ENCODE measurements around the gene LMAN2.

LMAN2 gene

DNA sequence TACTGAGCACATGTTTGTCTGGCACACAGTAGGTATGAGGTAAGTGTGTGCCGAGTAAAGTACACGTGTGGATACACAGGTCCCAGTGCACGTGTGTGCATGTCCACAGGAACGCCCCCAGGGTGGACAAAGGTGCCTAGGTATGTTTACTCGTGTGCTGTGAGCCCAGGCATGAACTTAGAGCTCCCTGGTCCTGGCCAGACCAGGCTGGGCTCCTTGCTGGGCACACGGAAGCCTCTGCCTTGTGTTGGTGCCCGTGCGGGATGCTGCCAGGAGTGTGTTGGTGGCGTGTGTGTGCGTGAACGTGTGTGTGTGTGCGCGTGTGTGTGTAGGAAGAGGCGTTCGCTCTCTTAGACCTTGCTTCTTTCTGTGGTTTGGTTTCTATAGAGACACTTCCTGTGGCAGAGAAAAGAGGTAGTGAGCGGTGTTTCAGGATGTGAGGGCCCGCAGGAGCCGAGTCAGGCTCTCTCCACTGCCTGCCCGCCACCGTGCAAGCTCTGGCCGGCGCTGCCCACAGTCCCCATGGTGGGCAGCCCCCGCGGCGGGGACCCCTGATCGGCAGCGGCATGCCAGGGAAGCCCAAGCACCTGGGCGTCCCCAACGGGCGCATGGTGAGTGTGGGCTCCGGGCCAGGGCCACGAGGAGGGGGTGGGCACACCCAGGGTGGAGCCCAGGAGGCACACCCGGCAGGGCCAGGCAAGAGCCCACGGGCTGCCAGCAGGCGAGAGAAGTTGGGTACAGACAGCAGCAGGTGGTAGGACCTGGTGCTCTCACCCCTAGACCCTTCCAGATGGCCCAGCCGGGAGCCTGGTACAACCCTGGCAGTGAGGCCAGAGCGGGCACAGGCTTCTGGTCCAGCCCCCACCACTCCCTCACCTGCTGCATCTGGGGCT lies 6.2 kb upstream of the LMAN2 start, which contains the start of gene RGS14:
TSS of gene RGS14 (plus strand) at position 466 of the 893 bp plus-strand sequence. CDS start at position 567, 101 bp downstream.
- TF ChIP-seq, protein P1, sequence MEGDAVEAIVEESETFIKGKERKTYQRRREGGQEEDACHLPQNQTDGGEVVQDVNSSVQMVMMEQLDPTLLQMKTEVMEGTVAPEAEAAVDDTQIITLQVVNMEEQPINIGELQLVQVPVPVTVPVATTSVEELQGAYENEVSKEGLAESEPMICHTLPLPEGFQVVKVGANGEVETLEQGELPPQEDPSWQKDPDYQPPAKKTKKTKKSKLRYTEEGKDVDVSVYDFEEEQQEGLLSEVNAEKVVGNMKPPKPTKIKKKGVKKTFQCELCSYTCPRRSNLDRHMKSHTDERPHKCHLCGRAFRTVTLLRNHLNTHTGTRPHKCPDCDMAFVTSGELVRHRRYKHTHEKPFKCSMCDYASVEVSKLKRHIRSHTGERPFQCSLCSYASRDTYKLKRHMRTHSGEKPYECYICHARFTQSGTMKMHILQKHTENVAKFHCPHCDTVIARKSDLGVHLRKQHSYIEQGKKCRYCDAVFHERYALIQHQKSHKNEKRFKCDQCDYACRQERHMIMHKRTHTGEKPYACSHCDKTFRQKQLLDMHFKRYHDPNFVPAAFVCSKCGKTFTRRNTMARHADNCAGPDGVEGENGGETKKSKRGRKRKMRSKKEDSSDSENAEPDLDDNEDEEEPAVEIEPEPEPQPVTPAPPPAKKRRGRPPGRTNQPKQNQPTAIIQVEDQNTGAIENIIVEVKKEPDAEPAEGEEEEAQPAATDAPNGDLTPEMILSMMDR (IDR thresholded peaks at IDR 0.05; ENCODE audit: insufficient read depth, low read length, missing control alignments), result no peak
- H3K4me3 ChIP-seq (ENCODE audit: low read depth, low read length), result no peak within 1 kb of the TSS
- DNase-seq (ENCODE audit: low read depth, low spot score), result no peak
- POLR2A ChIA-PET, result no interaction called here
- CTCF ChIA-PET, result interaction anchor here (1.1 kb wide), 1 partner anchor 13 kb away, joined by 4 read pairs; no protein-coding TSS in a partner anchor

DNA sequence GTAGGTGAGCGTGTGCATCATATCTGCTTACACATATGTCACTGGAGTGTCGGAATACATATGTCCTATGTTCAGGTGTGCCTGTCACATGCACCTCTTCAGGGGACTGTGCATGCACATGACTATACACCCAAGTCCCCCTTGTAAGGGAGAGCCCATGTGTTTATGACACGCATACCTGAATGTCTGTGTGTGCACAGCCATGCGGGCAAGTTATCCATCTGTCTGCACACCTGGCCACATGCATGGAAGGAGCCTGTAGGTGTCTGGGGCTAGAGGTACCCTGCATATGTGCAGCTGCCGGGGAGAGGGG lies 5.6 kb upstream of the LMAN2 start:
- TF ChIP-seq, protein P1 (IDR thresholded peaks at IDR 0.05; ENCODE audit: insufficient read depth, low read length, missing control alignments), result no peak
- POLR2A ChIA-PET, result no interaction called here
- CTCF ChIA-PET, result no interaction called here
- H3K4me3 ChIP-seq (ENCODE audit: low read depth, low read length), result no peak overlapping the region
- DNase-seq (ENCODE audit: low read depth, low spot score), result no peak

DNA sequence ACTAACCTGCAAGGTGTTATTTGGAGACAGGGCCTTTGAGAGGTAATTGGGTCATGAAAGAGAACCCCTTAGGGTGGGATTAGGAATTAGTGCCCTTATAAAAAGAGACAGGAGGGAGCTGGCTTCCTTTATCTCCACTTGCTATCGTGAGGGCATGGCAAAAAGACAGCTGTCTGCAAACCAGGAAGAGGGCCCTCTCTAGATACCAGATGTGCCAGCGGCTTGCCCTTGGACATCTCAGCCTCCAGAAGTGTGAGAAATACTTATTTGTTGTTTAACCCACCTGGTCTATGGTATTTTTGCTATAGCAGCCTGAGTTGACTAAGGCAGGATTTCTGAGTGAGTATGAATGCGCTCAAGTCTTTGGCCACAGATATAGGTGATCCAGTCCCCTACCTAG lies 5.3 kb upstream of the LMAN2 start:
- DNase-seq (ENCODE audit: low read depth, low spot score), result no peak
- ChIA-PET POLR2A (no interaction called here), CTCF (interaction anchor here (0.9 to 6.9 kb wide), 3 partner anchors 13 to 245 kb away, joined by 3 to 58 read pairs (median 3); no protein-coding TSS in a partner anchor)
- TF ChIP-seq, protein P1 (IDR thresholded peaks at IDR 0.05; ENCODE audit: insufficient read depth, low read length, missing control alignments), result no peak
- no peak overlapping the region for H3K4me3 ChIP-seq (ENCODE audit: low read depth, low read length)

DNA sequence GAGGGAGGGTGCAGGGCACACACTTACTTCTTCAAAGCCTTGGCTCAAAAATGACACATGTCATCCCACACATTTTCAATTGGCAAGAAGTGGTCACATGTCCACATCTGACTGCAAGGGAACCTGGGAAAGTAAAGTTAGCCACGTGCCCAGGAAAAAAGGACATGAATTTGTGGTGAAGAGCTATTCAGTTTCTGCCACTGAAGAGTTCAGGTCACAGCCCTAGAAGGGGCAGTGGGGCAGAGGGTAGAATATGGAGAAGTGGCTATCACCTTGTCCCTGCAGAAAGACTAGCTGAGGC lies 4.3 kb upstream of the LMAN2 start:
- DNase-seq (ENCODE audit: low read depth, low spot score), result no peak
- CTCF ChIA-PET, result interaction anchor here (0.9 to 6.9 kb wide), 3 partner anchors 14 to 244 kb away, joined by 3 to 58 read pairs (median 3); no protein-coding TSS in a partner anchor

DNA sequence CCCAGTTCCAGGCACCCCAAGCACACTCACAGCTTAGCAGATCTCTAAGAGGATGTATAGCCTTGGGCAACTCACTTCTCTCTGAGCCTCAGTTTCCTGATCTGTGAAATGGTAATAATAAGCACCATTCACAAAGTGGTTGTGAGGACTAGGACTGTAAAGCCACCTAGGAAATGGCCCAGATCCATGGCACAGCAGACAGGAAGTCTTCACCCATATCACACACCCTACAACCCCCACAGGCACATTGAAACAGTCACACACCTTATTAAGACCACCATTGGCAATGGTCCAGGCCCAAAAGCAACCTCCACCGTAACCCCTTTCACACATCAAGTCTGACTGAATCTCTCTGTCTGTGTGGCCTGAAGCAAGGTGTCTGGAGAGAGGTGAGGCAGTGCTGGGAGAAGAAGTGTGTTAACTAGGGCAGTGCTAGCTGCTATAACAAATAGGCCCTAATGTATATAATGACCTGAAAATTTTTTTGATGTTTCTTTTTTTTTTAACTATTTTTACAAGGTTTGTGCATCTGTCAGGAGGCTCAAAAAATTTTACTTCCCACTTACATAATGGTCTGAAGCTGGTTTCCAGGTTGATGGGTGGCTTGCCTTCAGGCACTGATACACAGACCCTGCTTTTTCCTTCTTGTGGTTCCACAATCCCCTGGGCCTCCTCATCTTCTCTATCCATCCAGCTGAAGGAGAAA lies 3.8 kb upstream of the LMAN2 start:
- TF ChIP-seq, protein P1 (IDR thresholded peaks at IDR 0.05; ENCODE audit: insufficient read depth, low read length, missing control alignments), result no peak
- no peak for DNase-seq (ENCODE audit: low read depth, low spot score)
- no peak overlapping the region for H3K4me3 ChIP-seq (ENCODE audit: low read depth, low read length)
- POLR2A ChIA-PET, result no interaction called here
- CTCF ChIA-PET, result interaction anchor here (1.2 to 6.9 kb wide), 2 partner anchors 15 to 37 kb away, joined by 3 to 58 read pairs; no protein-coding TSS in a partner anchor

More for the DNA sequence above, 4.3 kb upstream of the LMAN2 start:
- POLR2A ChIA-PET, result no interaction called here
- H3K4me3 ChIP-seq (ENCODE audit: low read depth, low read length), result no peak overlapping the region
- TF ChIP-seq, protein P1 (IDR thresholded peaks at IDR 0.05; ENCODE audit: insufficient read depth, low read length, missing control alignments), result no peak

DNA sequence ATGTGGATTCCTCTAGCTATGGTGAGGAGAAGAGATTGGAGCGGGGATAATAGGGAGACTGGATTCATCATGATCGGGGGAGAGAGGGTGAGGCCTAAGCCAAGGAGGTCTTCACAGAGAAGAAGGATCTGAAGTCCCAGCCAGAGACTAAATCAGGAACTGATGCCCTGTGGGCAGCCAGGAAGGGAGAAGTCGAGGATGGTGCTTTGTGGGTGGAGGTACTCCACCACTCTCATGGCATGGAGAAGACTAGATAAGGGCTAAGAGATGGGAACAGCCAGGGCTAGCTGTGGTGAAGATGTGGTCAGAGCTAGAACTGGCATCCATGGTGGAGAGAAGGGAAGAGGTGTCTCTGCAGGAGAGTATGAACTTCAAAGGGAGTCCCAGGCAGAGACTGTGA lies 3.2 kb upstream of the LMAN2 start:
- DNase-seq (ENCODE audit: low read depth, low spot score), result no peak
- TF ChIP-seq, protein P1 (IDR thresholded peaks at IDR 0.05; ENCODE audit: insufficient read depth, low read length, missing control alignments), result no peak
- no peak overlapping the region for H3K4me3 ChIP-seq (ENCODE audit: low read depth, low read length)
- CTCF ChIA-PET, result interaction anchor here (1.0 to 6.9 kb wide), 4 partner anchors 12 to 36 kb away, joined by 3 to 58 read pairs (median 6); no protein-coding TSS in a partner anchor
- POLR2A ChIA-PET, result no interaction called here

All from AG04449 (cell line).